Adrenal gland (tissue), 12 donors: ENCODE data around the gene OMD. TPM values are rescaled to one million over a fixed set of nuclear protein-coding genes. Genes with fewer than 3 reads are reported as not detected.

Source experiments
- DNase-seq, 7 donors: peaks; one replicate each; pipeline ENCODE4 v3.0.0-alpha.2; 2019 to 2020
- H3K27ac ChIP-seq, 5 donors: fragments of 200-600 bp; sonication (generic) in 4 of 5; 1 replicate in 3 of 5; 2 replicates in 2 of 5; pipeline versions ENCODE4 v1.5.1 to v1.8.0; 2016 to 2020; ENCODE audit warnings: mild to moderate bottlenecking in 1 of 5
- H3K27me3 ChIP-seq: fragments of 200-600 bp; 2 replicates; pipeline ENCODE4 v1.8.0; 2021
- H3K36me3 ChIP-seq, 2 donors: fragments of 200-600 bp; replicated peaks in 1 of 2; 1 replicate in 1 of 2; 2 replicates in 1 of 2; pipeline versions ENCODE4 v1.5.1 to v1.8.0; 2018 to 2022
- H3K4me1 ChIP-seq, 2 donors: fragments of 200-600 bp; replicated peaks in 1 of 2; 1 replicate in 1 of 2; 2 replicates in 1 of 2; pipeline versions ENCODE4 v1.5.1 to v1.8.0; 2018 to 2021
- H3K4me3 ChIP-seq, 4 donors: fragments of 200-600 bp; sonication (generic) in 3 of 4; one replicate each; pipeline ENCODE4 v1.5.1; 2016 to 2018
- H3K9me3 ChIP-seq, 3 donors: fragments of 200-600 bp; sonication (generic) in 1 of 3; replicated peaks in 1 of 3; 1 replicate in 2 of 3; 2 replicates in 1 of 3; pipeline versions ENCODE4 v1.5.1 to v1.8.0; 2016 to 2021
- CTCF ChIP-seq, 6 experiments: fragments of 450-650 bp in 4 of 6; fragments of 200-600 bp in 2 of 6; sonication (generic) in 1 of 6; IDR thresholded peaks; 1 replicate in 5 of 6; 2 replicates in 1 of 6; pipeline versions ENCODE4 v1.5.1 to v1.8.0; 2016 to 2021; ENCODE audit warnings: antibody characterized with exemption in 6 of 6, mild to moderate bottlenecking in 2 of 6, moderate library complexity in 1 of 6
- POLR2A ChIP-seq, 2 donors: fragments of 450-650 bp; IDR thresholded peaks; one replicate each; pipeline ENCODE4 v1.6.1; 2017; ENCODE audit warnings: antibody characterized with exemption in 2 of 2, mild to moderate bottlenecking in 2 of 2, moderate library complexity in 1 of 2
- WGBS, 4 donors: extraction: QIAGEN DNeasy Blood & Tissue Kit in 2 of 4; methylation state at CpG; one replicate each; pipeline versions ENCODE4 v1.1.5 to v1.1.7; 2013 to 2017; 5-methylcytosine and 5-hydroxymethylcytosine counted together
- intact Hi-C, 2 donors: fragments of 100-400 bp; cut with DNase I; formaldehyde crosslinking; loops; one replicate each; pipeline versions ENCODE4 v1.14.1 to v1.15.0; 2022 to 2023
- polyA plus RNA-seq, 3 donors: library from polyadenylated mRNA; stranded (reverse); fragments of 200-250 nt in 2 of 3; fragments of 350-450 nt in 1 of 3; fragmentation: Illumina TruSeq in 1 of 3; extraction: RNeasy Lipid Tissue Mini Kit (QIAGEN cat#74804) in 1 of 3; gene quantifications; one replicate each; pipeline ENCODE4 v1.2.3, GENCODE V29; 2013 to 2014
- total RNA-seq, 9 donors: library from RNA; depleted of rRNA in 4 of 9; stranded (reverse); fragments of >200 nt in 4 of 9; fragments of 120-200 nt in 1 of 9; fragmentation: NEBNext Ultra II Directional in 1 of 9; extraction: Animal tissue kit (Norgen Biotek cat#: 25700) in 1 of 9; gene quantifications; one replicate each; pipeline versions ENCODE4 v1.1.0 to v1.2.4, GENCODE V29; 2013 to 2023
- donor health status: healthy with polysubstance abuse.
- donor health status: Bipolar disorder and iron deficiency.
- donor health status: DM: yes; HTN: yes; CAD: no.
- donor health status: DM: no; HTN: no; CAD: no.
- donor health status: DM: no; HTN: no; CAD: no.
- donor health status: DM: yes; HTN: yes; CAD: no.

The OMD gene
- total and polyA plus RNA-seq, 12 donors, result 0.72 to 18.1 (median 6.8) TPM

- WGBS, 4 donors, result 69 to 80% (median 74%) methylated on average over 5 of the region's 5 CpGs
- H3K36me3 ChIP-seq, result no peaks in the 10 kb centered on the region
- H3K9me3 ChIP-seq, result no peaks in the 10 kb centered on the region
- peaks cover 0 to 19% of the 10 kb centered on the region in 2 donors for H3K4me1 ChIP-seq
- no peak for TF ChIP-seq POLR2A (IDR thresholded peaks at IDR 0.05)
- no peak for TF ChIP-seq CTCF (IDR thresholded peaks at IDR 0.05)
- peak overlapping the region in 1 of 4 donors; percentile 28 for H3K4me3 ChIP-seq
- no peak for DNase-seq
- no peaks in the 10 kb centered on the region for H3K27me3 ChIP-seq
- intact Hi-C loops, result no loop called here
- H3K27ac ChIP-seq, result no peak overlapping the region
Observed at GRCh38 chr9:92402826-92403745, 21.2 kb downstream of the OMD start.

- no peak for DNase-seq
- Histone ChIP-seq H3K36me3 (no peaks in the 10 kb centered on the region), H3K4me1 (peaks cover 0 to 19% of the 10 kb centered on the region in 2 donors), H3K27me3 (no peaks in the 10 kb centered on the region), H3K4me3 (peak overlapping the region in 1 of 4 donors; percentile 10), H3K9me3 (no peaks in the 10 kb centered on the region), H3K27ac (no peak overlapping the region)
- intact Hi-C loops, result no loop called here
- TF ChIP-seq CTCF (IDR thresholded peaks at IDR 0.05) (no peak), POLR2A (IDR thresholded peaks at IDR 0.05) (no peak)
- 68 to 88% (median 81%) methylated on average over 1 of the region's 1 CpG for WGBS, 4 donors
Observed at GRCh38 chr9:92402360-92402759, 21.9 kb downstream of the OMD start.

GRCh38 chr9:92397853-92398252 is 26.4 kb downstream of the OMD start:
- 79 to 99% (median 89%) methylated on average over 3 of the region's 3 CpGs for WGBS, 4 donors
- Histone ChIP-seq H3K27ac (no peak overlapping the region), H3K9me3 (no peaks in the 10 kb centered on the region), H3K4me3 (no peak overlapping the region), H3K27me3 (no peaks in the 10 kb centered on the region), H3K4me1 (peaks cover 0 to 7% of the 10 kb centered on the region in 2 donors), H3K36me3 (no peaks in the 10 kb centered on the region)
- no peak for DNase-seq
- TF ChIP-seq POLR2A (IDR thresholded peaks at IDR 0.05) (no peak), CTCF (IDR thresholded peaks at IDR 0.05) (no peak)
- intact Hi-C loops, result no loop called here

GRCh38 chr9:92395617-92396016 is 28.7 kb downstream of the OMD start:
- WGBS, 4 donors, result 87 to 100% (median 96%) methylated on average over 1 of the region's 1 CpG
- no peak for TF ChIP-seq POLR2A (IDR thresholded peaks at IDR 0.05)
- TF ChIP-seq CTCF (IDR thresholded peaks at IDR 0.05), result no peak
- intact Hi-C loops, result no loop called here
- no peak for DNase-seq
- H3K27ac ChIP-seq, result no peak overlapping the region
- H3K36me3 ChIP-seq, result no peaks in the 10 kb centered on the region
- no peaks in the 10 kb centered on the region for H3K27me3 ChIP-seq
- peaks cover 0 to 7% of the 10 kb centered on the region in 2 donors for H3K4me1 ChIP-seq
- H3K4me3 ChIP-seq, result no peak overlapping the region
- no peaks in the 10 kb centered on the region for H3K9me3 ChIP-seq
